NCI-H2029 treated with DMSO at 0.1 percent for 48 hours (cell line): ENCODE measurements around the gene POLR2B.
"Not testable (repeated sequence)": the region's sequence is repeated elsewhere in the genome, so short reads cannot be mapped to it uniquely, and the experiment has no call there.

Experiments used
- DNase-seq: peaks from one replicate; lab custom pipeline; 2025; lab: John Stamatoyannopoulos, UW

Gene POLR2B

GRCh38 chr4:57053508-57053907 lies 74.8 kb downstream of the POLR2B start:
- no peak for DNase-seq

- DNase-seq, result no peak
Measured at GRCh38 chr4:57055886-57056285, 77.2 kb downstream of the POLR2B start.

- no peak for DNase-seq
Measured at GRCh38 chr4:57059890-57060716, 81.4 kb downstream of the POLR2B start.

- not testable (repeated sequence) for DNase-seq
Measured at GRCh38 chr4:57060717-57061067, 82.0 kb downstream of the POLR2B start.

- no peak for DNase-seq
Measured at GRCh38 chr4:57061395-57061794, 82.7 kb downstream of the POLR2B start.

- no peak for DNase-seq
Measured at GRCh38 chr4:57063518-57063917, 84.8 kb downstream of the POLR2B start.

- DNase-seq, result no peak
Measured at GRCh38 chr4:57064120-57064519, 85.4 kb downstream of the POLR2B start.

GRCh38 chr4:57064811-57065711 lies 86.4 kb downstream of the POLR2B start:
- no peak for DNase-seq

GRCh38 chr4:57065730-57066482 lies 87.2 kb downstream of the POLR2B start:
- DNase-seq, result no peak

- no peak for DNase-seq
Measured at GRCh38 chr4:57068237-57068981, 89.7 kb downstream of the POLR2B start.

- DNase-seq, result no peak
Measured at GRCh38 chr4:57070461-57070860, 91.8 kb downstream of the POLR2B start.

GRCh38 chr4:57071326-57071725 lies 92.6 kb downstream of the POLR2B start:
- no peak for DNase-seq

GRCh38 chr4:57073559-57073958 lies 94.9 kb downstream of the POLR2B start:
- DNase-seq, result no peak

GRCh38 chr4:57074744-57075143 lies 96.0 kb downstream of the POLR2B start:
- no peak for DNase-seq

GRCh38 chr4:57075367-57075766 lies 96.7 kb downstream of the POLR2B start:
- no peak for DNase-seq

- DNase-seq, result no peak
Measured at GRCh38 chr4:57076646-57077045, 98.0 kb downstream of the POLR2B start.

GRCh38 chr4:57077550-57078343 lies 99.1 kb downstream of the POLR2B start:
- no peak for DNase-seq

- DNase-seq, result no peak
Measured at GRCh38 chr4:57078685-57079521, 100.2 kb downstream of the POLR2B start.
